HEK293T (cell line): ENCODE measurements around the gene MAD2L2.
A peak's percentile ranks its signal among the peaks of the same experiment; 100 is the strongest.

ENCODE experiments used
- CTCF ChIA-PET: fragments of 350-600 bp; formaldehyde crosslinking; extraction: SDS; loops from one replicate; lab custom pipeline; 2021; ENCODE audit warnings: antibody characterized with exemption, inconsistent platforms; lab: Yijun Ruan, JAX
- POLR2A ChIA-PET: fragments of 350-600 bp; formaldehyde crosslinking; extraction: SDS; loops from one replicate; lab custom pipeline; 2020; ENCODE audit warnings: antibody characterized with exemption, inconsistent platforms; lab: Yijun Ruan, JAX
- DNase-seq: peaks from one replicate; pipeline ENCODE4 v3.0.0; 2012; ENCODE audit warnings: mixed read lengths; ENCODE audit errors: extremely low spot score
- ARNT ChIP-seq: fragments of 450-650 bp; IDR thresholded peaks from 2 replicates; pipeline ENCODE4 v1.6.1; 2017; ENCODE audit warnings: mild to moderate bottlenecking
- BHLHE40 ChIP-seq: fragments of 450-650 bp; IDR thresholded peaks from 2 replicates; pipeline ENCODE4 v1.6.1; 2016; ENCODE audit warnings: mild to moderate bottlenecking, moderate library complexity, borderline replicate concordance
- CTBP1 ChIP-seq: fragments of 450-650 bp; IDR thresholded peaks from 2 replicates; pipeline ENCODE4 v1.6.1; 2016; ENCODE audit warnings: borderline replicate concordance
- ELF4 ChIP-seq: fragments of 450-650 bp; IDR thresholded peaks from 2 replicates; pipeline ENCODE4 v1.6.1; 2017; ENCODE audit warnings: antibody characterized with exemption
- FOXA1 ChIP-seq: fragments of 450-650 bp; IDR thresholded peaks from 2 replicates; pipeline ENCODE4 v1.6.1; 2016; ENCODE audit warnings: mild to moderate bottlenecking
- FOXK2 ChIP-seq: fragments of 450-650 bp; IDR thresholded peaks from 2 replicates; pipeline ENCODE4 v1.6.1; 2016; ENCODE audit warnings: mild to moderate bottlenecking
- FOXM1 ChIP-seq: fragments of 450-650 bp; IDR thresholded peaks from 2 replicates; pipeline ENCODE4 v1.6.1; 2017; ENCODE audit warnings: mild to moderate bottlenecking, borderline replicate concordance
- HDGF ChIP-seq: fragments of 450-650 bp; IDR thresholded peaks from 2 replicates; pipeline ENCODE4 v1.6.1; 2017; ENCODE audit warnings: antibody characterized with exemption, borderline replicate concordance
- L3MBTL2 ChIP-seq: fragments of 450-650 bp; conservative IDR thresholded peaks from 2 replicates; pipeline ENCODE4 v1.6.1; 2016; ENCODE audit warnings: mild to moderate bottlenecking
- LEF1 ChIP-seq: fragments of 450-650 bp; IDR thresholded peaks from 2 replicates; pipeline ENCODE4 v1.6.1; 2017; ENCODE audit warnings: mild to moderate bottlenecking, borderline replicate concordance
- NFRKB ChIP-seq: fragments of 450-650 bp; IDR thresholded peaks from 2 replicates; pipeline ENCODE4 v1.6.1; 2016; ENCODE audit warnings: mild to moderate bottlenecking, moderate library complexity
- SP1 ChIP-seq: fragments of 450-650 bp; IDR thresholded peaks from 2 replicates; pipeline ENCODE4 v1.6.1; 2017
- SUZ12 ChIP-seq: fragments of 450-650 bp; IDR thresholded peaks from 2 replicates; pipeline ENCODE4 v1.6.1; 2016; ENCODE audit warnings: mild to moderate bottlenecking
- TARDBP ChIP-seq: fragments of 450-650 bp; IDR thresholded peaks from 2 replicates; pipeline ENCODE4 v1.6.1; 2016
- ZNF384 ChIP-seq: fragments of 450-650 bp; IDR thresholded peaks from 2 replicates; pipeline ENCODE4 v1.6.1; 2016
- TF ChIP-seq, protein P1 (sequence below): fragments of 450-650 bp; IDR thresholded peaks from 2 replicates; pipeline ENCODE4 v1.6.1; 2016

The MAD2L2 gene

DNA sequence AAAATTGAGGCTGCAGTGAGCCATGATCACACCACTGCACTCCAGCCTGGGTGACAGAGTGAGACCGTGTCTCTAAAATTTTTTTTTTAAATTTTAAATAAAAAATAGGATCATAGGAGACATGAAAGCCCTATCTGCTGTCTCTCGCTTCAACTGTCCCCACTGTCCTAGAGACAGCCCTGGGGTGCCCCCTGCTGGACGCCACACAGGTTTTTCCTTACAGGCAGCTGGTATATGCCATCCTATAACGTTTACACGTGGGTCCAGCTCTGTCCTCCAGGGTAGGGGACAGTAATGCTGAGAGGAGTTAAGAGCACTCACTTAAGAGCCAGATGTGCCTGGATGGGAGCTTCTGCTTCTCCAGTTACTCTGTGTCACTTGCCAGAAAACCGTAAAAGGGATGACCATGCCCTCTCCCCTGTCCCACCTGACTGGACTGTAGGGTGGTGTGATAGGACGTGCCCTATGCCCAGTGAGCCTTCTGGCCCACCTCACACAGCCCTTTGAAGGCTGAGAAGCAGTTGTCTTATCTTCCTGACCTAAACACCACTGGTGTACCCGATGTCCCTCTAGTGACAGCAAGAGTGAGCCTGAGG is 35.2 kb downstream of the MAD2L2 start:
- ChIA-PET CTCF (interaction anchor here (0.6 to 2.4 kb wide), 12 partner anchors 9 to 677 kb away, joined by 3 to 17 read pairs (median 4); no protein-coding TSS in a partner anchor), POLR2A (no interaction called here)
- no peak for TF ChIP-seq TARDBP
- DNase-seq, result peak; percentile 73

DNA sequence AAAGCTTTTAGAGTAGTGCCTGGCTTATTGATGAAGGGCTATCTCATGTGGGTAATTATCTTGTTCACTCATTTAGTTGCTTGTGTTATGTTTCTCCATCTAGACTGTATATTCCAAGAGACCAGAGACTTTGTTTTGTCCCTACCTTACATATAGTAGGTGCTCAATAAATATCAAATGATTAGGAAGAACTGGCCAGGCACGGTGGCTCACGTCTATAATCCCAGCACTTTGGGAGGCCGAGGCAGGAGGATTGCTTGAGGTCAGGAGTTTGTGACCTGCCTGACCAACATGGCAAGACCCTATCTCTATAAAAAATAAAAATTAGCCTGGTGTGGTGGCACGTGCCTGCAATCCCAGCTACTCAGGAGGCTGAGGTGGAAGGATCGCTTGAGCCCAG is 35.7 kb downstream of the MAD2L2 start:
- ChIA-PET CTCF (interaction anchor here (0.6 to 2.4 kb wide), 12 partner anchors 8 to 676 kb away, joined by 3 to 17 read pairs (median 4); no protein-coding TSS in a partner anchor), POLR2A (no interaction called here)
- TF ChIP-seq ZNF384 (no peak), L3MBTL2 (no peak)
- DNase-seq, result no peak

DNA sequence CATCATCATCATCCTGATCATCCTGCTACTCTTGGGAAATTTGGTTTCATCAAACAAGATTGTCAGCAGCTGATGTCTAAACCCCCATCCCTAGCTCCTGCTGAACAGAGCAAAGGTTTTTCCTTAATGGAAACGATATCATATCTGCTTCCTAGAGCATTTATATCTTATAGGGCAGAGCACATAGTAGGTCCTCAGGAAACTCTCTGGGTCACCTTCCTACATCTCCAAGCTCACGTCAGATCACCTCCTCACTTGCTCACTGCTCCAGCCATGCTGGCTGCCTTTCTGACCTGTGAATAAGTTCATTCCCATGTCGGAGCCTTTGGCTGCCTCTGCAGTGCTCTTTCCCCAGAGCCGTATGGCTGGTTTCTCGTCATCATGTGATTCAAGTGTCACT is 37.2 kb downstream of the MAD2L2 start:
- ChIA-PET CTCF (interaction anchor here (0.9 to 3.8 kb wide), 4 partner anchors 10 to 606 kb away, joined by 3 to 18 read pairs (median 4); partner anchors contain the start of gene DISP3), POLR2A (interaction anchor here (1.3 to 1.8 kb wide), 2 partner anchors 165 to 382 kb away, joined by 5 read pairs; partner anchors contain the start of genes DISP3 and MTOR)
- DNase-seq, result no peak
- no peak for TF ChIP-seq ELF4
- TF ChIP-seq BHLHE40, result no peak
- TF ChIP-seq, protein P1, sequence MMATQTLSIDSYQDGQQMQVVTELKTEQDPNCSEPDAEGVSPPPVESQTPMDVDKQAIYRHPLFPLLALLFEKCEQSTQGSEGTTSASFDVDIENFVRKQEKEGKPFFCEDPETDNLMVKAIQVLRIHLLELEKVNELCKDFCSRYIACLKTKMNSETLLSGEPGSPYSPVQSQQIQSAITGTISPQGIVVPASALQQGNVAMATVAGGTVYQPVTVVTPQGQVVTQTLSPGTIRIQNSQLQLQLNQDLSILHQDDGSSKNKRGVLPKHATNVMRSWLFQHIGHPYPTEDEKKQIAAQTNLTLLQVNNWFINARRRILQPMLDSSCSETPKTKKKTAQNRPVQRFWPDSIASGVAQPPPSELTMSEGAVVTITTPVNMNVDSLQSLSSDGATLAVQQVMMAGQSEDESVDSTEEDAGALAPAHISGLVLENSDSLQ, result no peak
- no peak for TF ChIP-seq SP1
- TF ChIP-seq ZNF384, result no peak
- no peak for TF ChIP-seq ARNT
- TF ChIP-seq LEF1, result no peak
- TF ChIP-seq L3MBTL2, result no peak

- peak; percentile 81 for DNase-seq
- ChIA-PET CTCF (interaction anchor here (0.6 to 3.8 kb wide), 7 partner anchors 155 to 605 kb away, joined by 3 to 18 read pairs (median 3); no protein-coding TSS in a partner anchor), POLR2A (interaction anchor here (1.3 to 1.8 kb wide), 2 partner anchors 164 to 380 kb away, joined by 5 read pairs; partner anchors contain the start of genes DISP3 and MTOR)
Measured at GRCh38 chr1:11642418-11643017, 38.4 kb downstream of the MAD2L2 start.

DNA sequence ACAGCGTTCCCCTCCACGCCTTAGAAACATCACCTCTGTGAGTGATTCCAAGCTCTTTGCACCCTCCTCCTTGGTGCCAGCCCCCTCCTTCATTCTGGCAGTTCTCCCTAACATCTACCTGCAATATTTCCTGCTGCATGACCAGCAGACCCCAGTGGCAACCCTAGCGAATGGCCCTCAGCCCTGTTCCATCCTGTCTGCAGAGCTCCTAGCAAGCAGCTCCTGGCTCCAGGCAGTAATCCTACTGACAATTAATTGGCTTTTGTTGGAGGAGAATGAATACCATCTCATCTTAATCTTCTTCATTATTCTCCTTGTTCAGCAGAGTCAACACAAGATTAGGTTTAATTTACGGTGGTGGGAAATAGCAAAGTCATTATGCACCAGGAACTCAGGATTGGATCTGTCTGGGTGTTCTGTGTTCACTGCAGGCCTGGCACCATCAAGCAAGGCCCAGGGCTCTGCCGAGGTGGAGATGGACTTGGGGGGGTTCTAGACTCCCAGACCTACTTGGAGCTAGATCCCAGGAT is 39.1 kb downstream of the MAD2L2 start:
- ChIA-PET POLR2A (no interaction called here), CTCF (interaction anchor here (0.6 to 3.8 kb wide), 6 partner anchors 154 to 604 kb away, joined by 3 to 18 read pairs (median 3); no protein-coding TSS in a partner anchor)
- DNase-seq, result no peak
- TF ChIP-seq L3MBTL2 (no peak), NFRKB (no peak), FOXM1 (no peak), BHLHE40 (no peak), LEF1 (no peak), ARNT (no peak), SUZ12 (no peak), CTBP1 (no peak), FOXA1 (no peak), ZNF384 (no peak), SP1 (no peak), HDGF (no peak), ELF4 (no peak), FOXK2 (no peak)
- TF ChIP-seq, protein P1, result no peak

GRCh38 chr1:11640944-11641343 is 40.0 kb downstream of the MAD2L2 start:
- ChIA-PET CTCF (interaction anchor here (1.3 to 3.8 kb wide), 3 partner anchors 365 to 603 kb away, joined by 3 to 18 read pairs (median 4); no protein-coding TSS in a partner anchor), POLR2A (no interaction called here)
- DNase-seq, result no peak
- no peak for TF ChIP-seq FOXM1
- TF ChIP-seq FOXK2, result no peak
- TF ChIP-seq FOXA1, result no peak
- TF ChIP-seq SUZ12, result no peak
- no peak for TF ChIP-seq ELF4
- TF ChIP-seq NFRKB, result no peak
- TF ChIP-seq, protein P1, result no peak
- no peak for TF ChIP-seq BHLHE40
- TF ChIP-seq ARNT, result no peak
- TF ChIP-seq CTBP1, result no peak
- no peak for TF ChIP-seq TARDBP
- TF ChIP-seq ZNF384, result no peak
- TF ChIP-seq SP1, result no peak
- no peak for TF ChIP-seq HDGF
- TF ChIP-seq L3MBTL2, result no peak
